Neutrophil (primary cell): ENCODE data around the gene IQSEC1.

Experiments used
- H3K27ac ChIP-seq: fragments of 200-600 bp; sonication (generic); 2 replicates; pipeline ENCODE4 v1.5.1; 2016; ENCODE audit warnings: mild to moderate bottlenecking, moderate library complexity
- H3K27me3 ChIP-seq: fragments of 200-600 bp; sonication (generic); 2 replicates; pipeline ENCODE4 v1.6.0; 2016; ENCODE audit warnings: mild to moderate bottlenecking
- H3K36me3 ChIP-seq: fragments of 200-600 bp; sonication (generic); 2 replicates; pipeline ENCODE4 v1.5.1; 2017
- H3K4me1 ChIP-seq, 2 experiments: fragments of 200-600 bp in 1 of 2; sonication (generic) in 1 of 2; 1 replicate in 1 of 2; 2 replicates in 1 of 2; pipeline versions ENCODE4 v1.5.1 to v1.6.1; 2013 to 2016; ENCODE audit warnings: low read depth in 1 of 2, low read length in 1 of 2, mild to moderate bottlenecking in 1 of 2, moderate library complexity in 1 of 2; ENCODE audit not compliant: control insufficient read depth in 1 of 2, insufficient read depth in 1 of 2
- H3K4me3 ChIP-seq, 2 experiments: fragments of 200-600 bp in 1 of 2; sonication (generic) in 1 of 2; 1 replicate in 1 of 2; 2 replicates in 1 of 2; pipeline ENCODE4 v1.5.1; 2013 to 2016; ENCODE audit warnings: low read depth in 1 of 2, low read length in 1 of 2, mild to moderate bottlenecking in 1 of 2, moderate library complexity in 1 of 2
- H3K9me3 ChIP-seq: fragments of 200-600 bp; sonication (generic); 2 replicates; pipeline ENCODE4 v1.5.1; 2016
- CTCF ChIP-seq: fragments of 200-600 bp; sonication (generic); IDR thresholded peaks from 2 replicates; pipeline ENCODE4 v1.5.1; 2016; ENCODE audit warnings: antibody characterized with exemption

Gene IQSEC1

GRCh38 chr3:12897381-12898289, 175.6 kb downstream of the IQSEC1 start:
- H3K36me3 ChIP-seq: peaks cover 64% of the 10 kb centered on the region
- H3K9me3 ChIP-seq: no peaks in the 10 kb centered on the region
- H3K4me1 ChIP-seq: peaks cover 21 to 35% of the 10 kb centered on the region in 2 experiments
- no peak overlapping the region for H3K4me3 ChIP-seq
- TF ChIP-seq CTCF: no peak
- H3K27ac ChIP-seq: peak overlapping the region; percentile 57
- peaks cover 7% of the 10 kb centered on the region for H3K27me3 ChIP-seq

- H3K9me3 ChIP-seq: no peaks in the 10 kb centered on the region
- peaks cover 27 to 39% of the 10 kb centered on the region in 2 experiments for H3K4me1 ChIP-seq
- TF ChIP-seq CTCF: no peak
- no peak overlapping the region for H3K4me3 ChIP-seq
- peaks cover 7% of the 10 kb centered on the region for H3K27me3 ChIP-seq
- H3K27ac ChIP-seq: peak overlapping the region; percentile 57
- H3K36me3 ChIP-seq: peaks cover 51% of the 10 kb centered on the region
Measured at GRCh38 chr3:12896063-12896985, 176.9 kb downstream of the IQSEC1 start.

- Histone ChIP-seq H3K27me3 (peaks cover 13% of the 10 kb centered on the region), H3K9me3 (no peaks in the 10 kb centered on the region), H3K27ac (peak overlapping the region; percentile 57), H3K4me1 (peaks cover 27 to 39% of the 10 kb centered on the region in 2 experiments), H3K4me3 (no peak overlapping the region), H3K36me3 (peaks cover 43% of the 10 kb centered on the region)
- TF ChIP-seq CTCF: no peak
Measured at GRCh38 chr3:12895391-12896062, 177.7 kb downstream of the IQSEC1 start.

- Histone ChIP-seq H3K9me3 (no peaks in the 10 kb centered on the region), H3K36me3 (peaks cover 34% of the 10 kb centered on the region), H3K4me1 (peaks cover 27 to 39% of the 10 kb centered on the region in 2 experiments), H3K4me3 (no peak overlapping the region), H3K27ac (no peak overlapping the region), H3K27me3 (peaks cover 21% of the 10 kb centered on the region)
- no peak for TF ChIP-seq CTCF
Measured at GRCh38 chr3:12894629-12895028, 178.6 kb downstream of the IQSEC1 start.

GRCh38 chr3:12893852-12894251, 179.4 kb downstream of the IQSEC1 start:
- no peak overlapping the region for H3K4me3 ChIP-seq
- H3K9me3 ChIP-seq: no peaks in the 10 kb centered on the region
- H3K36me3 ChIP-seq: peaks cover 26% of the 10 kb centered on the region
- H3K27me3 ChIP-seq: peaks cover 26% of the 10 kb centered on the region
- H3K4me1 ChIP-seq: peaks cover 27 to 39% of the 10 kb centered on the region in 2 experiments
- H3K27ac ChIP-seq: no peak overlapping the region
- no peak for TF ChIP-seq CTCF
